Measurements from ENCODE around the gene NDUFA13. TPM values are rescaled to one million over a fixed set of nuclear protein-coding genes. Genes with fewer than 3 reads are reported as not detected.

Gene NDUFA13
- total RNA-seq, 1 donor from 2014 or later: 12.7 TPM

GRCh38 chr19:19532806-19533701 is 17.0 kb downstream of the NDUFA13 start:
- peaks cover 1 to 2% of the 10 kb centered on the region in 2 donors for H3K4me1 ChIP-seq
- TF ChIP-seq CTCF (IDR thresholded peaks at IDR 0.05): no peak
- peaks cover 2% of the 10 kb centered on the region for H3K27me3 ChIP-seq
- peaks cover 4 to 5% of the 10 kb centered on the region in 2 donors for H3K36me3 ChIP-seq
- no peak overlapping the region for H3K27ac ChIP-seq
- intact Hi-C loops (cut with DNase I): loop anchor here (1.0 to 5.0 kb wide), 3 partner anchors 110 to 744 kb away; partner anchors contain the start of gene GMIP
- H3K9me3 ChIP-seq: no peaks in the 10 kb centered on the region
- H3K4me3 ChIP-seq: no peak overlapping the region
- DNase-seq (ENCODE audit: low spot score in 2 of 2): no peak

- no peak for TF ChIP-seq CTCF (IDR thresholded peaks at IDR 0.05)
- no peak overlapping the region for H3K4me3 ChIP-seq
- no peaks in the 10 kb centered on the region for H3K9me3 ChIP-seq
- no peak overlapping the region for H3K27ac ChIP-seq
- H3K4me1 ChIP-seq: peaks cover 3 to 6% of the 10 kb centered on the region in 2 donors
- peaks cover 6% of the 10 kb centered on the region for H3K27me3 ChIP-seq
- DNase-seq (ENCODE audit: low spot score in 2 of 2): no peak
- H3K36me3 ChIP-seq: peaks cover 0 to 3% of the 10 kb centered on the region in 2 donors
- intact Hi-C loops (cut with DNase I): loop anchor here (5.0 kb wide), 1 partner anchor 743 kb away; no protein-coding TSS in a partner anchor
Observed at GRCh38 chr19:19533841-19534240, 17.8 kb downstream of the NDUFA13 start.

- peaks cover 3 to 6% of the 10 kb centered on the region in 2 donors for H3K4me1 ChIP-seq
- intact Hi-C loops (cut with DNase I): loop anchor here (5.0 kb wide), 1 partner anchor 743 kb away; no protein-coding TSS in a partner anchor
- H3K9me3 ChIP-seq: no peaks in the 10 kb centered on the region
- peaks cover 0 to 3% of the 10 kb centered on the region in 2 donors for H3K36me3 ChIP-seq
- H3K4me3 ChIP-seq: no peak overlapping the region
- no peak overlapping the region for H3K27ac ChIP-seq
- no peak for TF ChIP-seq CTCF (IDR thresholded peaks at IDR 0.05)
- DNase-seq (ENCODE audit: low spot score in 2 of 2): no peak
- H3K27me3 ChIP-seq: peaks cover 6% of the 10 kb centered on the region
Observed at GRCh38 chr19:19534556-19535265, 18.7 kb downstream of the NDUFA13 start.

DNA sequence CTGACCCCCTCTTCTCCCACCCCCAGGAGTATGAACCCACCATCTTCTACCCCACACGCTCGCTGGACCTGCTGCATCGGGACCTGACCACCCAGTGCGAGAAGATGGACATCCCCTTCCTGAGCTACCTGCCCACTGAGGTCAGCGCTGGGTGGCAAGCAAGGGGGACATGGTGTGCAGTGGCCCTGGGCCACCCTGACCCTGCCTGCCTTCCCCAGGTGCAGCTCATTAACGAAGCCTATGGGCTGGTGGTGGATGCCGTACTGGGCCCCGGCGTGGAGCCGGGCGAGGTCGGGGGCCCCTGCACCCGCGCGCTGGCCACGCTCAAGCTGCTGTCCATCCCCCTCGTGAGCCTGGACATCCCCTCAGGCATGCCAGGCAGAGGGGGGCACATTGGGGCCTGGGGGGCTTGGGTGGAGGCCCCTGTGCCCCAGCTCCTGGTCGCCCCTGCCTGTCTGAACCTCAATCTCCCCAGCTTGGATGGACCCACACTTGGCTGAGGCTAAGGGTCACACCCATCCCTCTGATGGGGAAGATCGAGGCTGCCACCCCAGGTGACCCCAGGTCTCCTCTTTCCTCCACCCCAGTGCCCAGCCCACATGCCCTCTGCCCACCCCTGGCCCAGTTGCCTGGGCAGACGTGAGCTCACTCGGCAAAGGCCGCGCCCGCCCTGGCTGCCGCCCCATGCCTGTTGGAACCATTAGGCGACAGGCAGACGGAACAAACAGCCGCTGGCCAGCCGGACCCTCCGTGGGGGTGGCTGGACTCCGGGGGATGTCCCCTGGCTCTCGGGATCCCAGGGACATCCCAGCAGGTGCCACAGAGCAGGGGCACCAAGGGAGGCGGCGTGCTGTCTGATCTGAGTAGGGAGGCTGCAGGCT is 19.5 kb downstream of the NDUFA13 start:
- no peak for TF ChIP-seq CTCF (IDR thresholded peaks at IDR 0.05)
- Histone ChIP-seq H3K36me3 (peaks cover 0 to 3% of the 10 kb centered on the region in 2 donors), H3K27ac (no peak overlapping the region), H3K27me3 (peaks cover 6% of the 10 kb centered on the region), H3K4me1 (peaks cover 5 to 6% of the 10 kb centered on the region in 2 donors), H3K9me3 (no peaks in the 10 kb centered on the region), H3K4me3 (no peak overlapping the region)
- DNase-seq (ENCODE audit: low spot score in 2 of 2): no peak
- intact Hi-C loops (cut with DNase I): no loop called here
